IMR-90 (cell line): ENCODE results near the gene TRIAP1. TPM values are rescaled to one million over a fixed set of nuclear protein-coding genes. Genes with fewer than 3 reads are reported as not detected.

ENCODE experiments used
- ATAC-seq: fragments of 200-7000 bp; cut with Tn5 transposase; 2 replicates; pipeline ENCODE4 v1.9.1; 2020; ENCODE audit warnings: low read depth, mild to moderate bottlenecking, moderate library complexity
- BruUV-seq: library from RNA; stranded (reverse); fragments of 400-500 nt; replicated peaks from 2 replicates; lab custom pipeline; 2021; lab: Mats Ljungman, UMichigan
- CTCF ChIA-PET: fragments of 300-600 bp; formaldehyde crosslinking; extraction: SDS; loops from one replicate; lab custom pipeline; 2021; ENCODE audit warnings: antibody characterized with exemption; lab: Yijun Ruan, JAX
- POLR2A ChIA-PET: fragments of 300-600 bp; sonication (Branson Sonifier 250); formaldehyde crosslinking; loops from one replicate; lab custom pipeline; 2022; ENCODE audit warnings: antibody characterized with exemption; ENCODE audit not compliant: unreplicated experiment; lab: Charles Lee
- DNase-seq: peaks from one replicate; pipeline ENCODE4 v3.0.0; 2013
- H2AFZ ChIP-seq: replicated peaks from 2 replicates; pipeline ENCODE3; 2013; ENCODE audit warnings: low read length, mild to moderate bottlenecking; ENCODE audit not compliant: poor library complexity
- H2AK5ac ChIP-seq: 2 replicates; pipeline ENCODE4 v1.6.1; 2013; ENCODE audit warnings: low read depth, low read length, inconsistent platforms
- H2AK9ac ChIP-seq: replicated peaks from 2 replicates; pipeline ENCODE3; 2013; ENCODE audit warnings: mild to moderate bottlenecking, low read depth, low read length, moderate library complexity; ENCODE audit not compliant: poor library complexity
- H2BK120ac ChIP-seq: 2 replicates; pipeline ENCODE4 v1.6.1; 2013; ENCODE audit warnings: low read depth, low read length, inconsistent platforms
- H2BK15ac ChIP-seq: 3 replicates; pipeline ENCODE4 v1.6.1; 2013; ENCODE audit warnings: low read depth, low read length, inconsistent platforms
- H2BK20ac ChIP-seq: 2 replicates; pipeline ENCODE4 v1.6.1; 2013; ENCODE audit warnings: low read depth, mild to moderate bottlenecking, inconsistent platforms, low read length, moderate library complexity
- H2BK5ac ChIP-seq: 2 replicates; pipeline ENCODE4 v1.6.1; 2013; ENCODE audit warnings: mild to moderate bottlenecking, low read depth, low read length, inconsistent platforms; ENCODE audit not compliant: poor library complexity, severe bottlenecking
- H3K14ac ChIP-seq: replicated peaks from 2 replicates; pipeline ENCODE4 v1.6.1; 2013; ENCODE audit warnings: low read depth, low read length, inconsistent platforms
- H3K18ac ChIP-seq: 2 replicates; pipeline ENCODE4 v1.6.1; 2013; ENCODE audit warnings: low read depth, low read length, control low read depth
- H3K23ac ChIP-seq: 2 replicates; pipeline ENCODE4 v1.6.1; 2013; ENCODE audit warnings: low read depth, low read length, inconsistent platforms
- H3K27ac ChIP-seq: 2 replicates; pipeline ENCODE4 v1.5.1; 2013; ENCODE audit warnings: mild to moderate bottlenecking, control low read depth, low read length; ENCODE audit not compliant: insufficient read depth
- H3K27me3 ChIP-seq: 2 replicates; pipeline ENCODE4 v1.6.1; 2013; ENCODE audit warnings: low read length; ENCODE audit not compliant: control insufficient read depth, insufficient read depth
- H3K36me3 ChIP-seq: 2 replicates; pipeline ENCODE4 v1.6.1; 2013; ENCODE audit warnings: low read length, mixed read lengths; ENCODE audit not compliant: control insufficient read depth, insufficient read depth
- H3K4ac ChIP-seq: 2 replicates; pipeline ENCODE4 v1.6.1; 2013; ENCODE audit warnings: low read depth, low read length, inconsistent platforms
- H3K4me1 ChIP-seq: 2 replicates; pipeline ENCODE4 v1.6.1; 2013; ENCODE audit warnings: low read length, mixed read lengths; ENCODE audit not compliant: control insufficient read depth, insufficient read depth
- H3K4me2 ChIP-seq: 2 replicates; pipeline ENCODE4 v1.6.1; 2013; ENCODE audit warnings: low read depth, mild to moderate bottlenecking, control low read depth, low read length, moderate library complexity
- H3K4me3 ChIP-seq: 2 replicates; pipeline ENCODE4 v1.5.1; 2013; ENCODE audit warnings: low read depth, mild to moderate bottlenecking, control low read depth, low read length, moderate library complexity; ENCODE audit not compliant: insufficient read depth
- H3K56ac ChIP-seq: 2 replicates; pipeline ENCODE4 v1.6.1; 2013; ENCODE audit warnings: low read length, inconsistent platforms; ENCODE audit not compliant: insufficient read depth; ENCODE audit errors: extremely low read depth
- H3K79me1 ChIP-seq, 2 experiments: 2 replicates each; pipeline ENCODE4 v1.6.1; 2013; ENCODE audit warnings: low read length in 2 of 2, inconsistent platforms in 1 of 2, low read depth in 1 of 2
- H3K9ac ChIP-seq: 2 replicates; pipeline ENCODE4 v1.6.1; 2013; ENCODE audit warnings: low read depth, low read length, control low read depth
- H3K9me1 ChIP-seq: 2 replicates; pipeline ENCODE4 v1.6.1; 2013; ENCODE audit warnings: low read length, inconsistent platforms; ENCODE audit not compliant: insufficient read depth
- H3K9me3 ChIP-seq: 2 replicates; pipeline ENCODE4 v1.6.1; 2013; ENCODE audit warnings: low read length; ENCODE audit not compliant: control insufficient read depth, insufficient read depth
- H4K20me1 ChIP-seq: 2 replicates; pipeline ENCODE4 v1.6.1; 2013; ENCODE audit warnings: low read length, inconsistent platforms; ENCODE audit not compliant: insufficient read depth
- H4K5ac ChIP-seq: 2 replicates; pipeline ENCODE4 v1.6.1; 2013; ENCODE audit warnings: mild to moderate bottlenecking, low read depth, low read length, control low read depth
- H4K8ac ChIP-seq, 2 experiments: 2 replicates each; pipeline ENCODE4 v1.6.1; 2013; ENCODE audit warnings: low read depth in 2 of 2, low read length in 2 of 2, control low read depth in 1 of 2, inconsistent platforms in 1 of 2
- H4K91ac ChIP-seq: 2 replicates; pipeline ENCODE4 v1.6.1; 2013; ENCODE audit warnings: low read depth, low read length, inconsistent platforms; ENCODE audit not compliant: insufficient read depth
- BHLHE40 ChIP-seq: fragments of 150-350 bp; IDR thresholded peaks from 2 replicates; pipeline ENCODE4 v1.6.1; 2016; ENCODE audit warnings: mild to moderate bottlenecking, low read depth, low read length
- CHD1 ChIP-seq: IDR thresholded peaks from 2 replicates; pipeline ENCODE4 v1.6.1; 2012; ENCODE audit warnings: low read depth, low read length, improper control_type of control experiment
- ELK1 ChIP-seq: fragments of 150-350 bp; IDR thresholded peaks from 2 replicates; pipeline ENCODE4 v1.6.1; 2016; ENCODE audit warnings: low read depth, mild to moderate bottlenecking, low read length, moderate library complexity, borderline replicate concordance
- FOS ChIP-seq: fragments of 150-350 bp; IDR thresholded peaks from 2 replicates; pipeline ENCODE4 v1.6.1; 2016; ENCODE audit warnings: low read depth, low read length
- MAFK ChIP-seq: IDR thresholded peaks from 2 replicates; pipeline ENCODE4 v1.6.1; 2012; ENCODE audit warnings: low read depth, low read length, improper control_type of control experiment
- MAZ ChIP-seq: IDR thresholded peaks from 2 replicates; pipeline ENCODE4 v1.6.1; 2012; ENCODE audit warnings: low read depth, mild to moderate bottlenecking, low read length, improper control_type of control experiment, moderate library complexity, borderline replicate concordance
- NFE2L2 ChIP-seq: fragments of 150-350 bp; IDR thresholded peaks from 2 replicates; pipeline ENCODE4 v1.6.1; 2016; ENCODE audit warnings: low read depth, mild to moderate bottlenecking, low read length
- RFX5 ChIP-seq: IDR thresholded peaks from 2 replicates; pipeline ENCODE4 v1.8.0; 2012; ENCODE audit warnings: low read depth, mild to moderate bottlenecking, low read length, moderate library complexity
- SMC3 ChIP-seq: fragments of 150-350 bp; IDR thresholded peaks from 2 replicates; pipeline ENCODE4 v1.6.1; 2016; ENCODE audit warnings: low read depth, mild to moderate bottlenecking, antibody characterized with exemption, low read length, moderate library complexity
- USF2 ChIP-seq: fragments of 150-350 bp; IDR thresholded peaks from 2 replicates; pipeline ENCODE4 v1.6.1; 2017; ENCODE audit warnings: mild to moderate bottlenecking, antibody characterized with exemption, low read length, low read depth
- WGBS, 2 experiments: methylation state at CpG; one replicate each; pipeline versions ENCODE4 v1.1.5 to v1.1.7; 2013; ENCODE audit warnings: missing lambda C conversion rate in 2 of 2; ENCODE audit not compliant: insufficient read length in 1 of 2; ENCODE audit errors: extremely low coverage in 2 of 2; 5-methylcytosine and 5-hydroxymethylcytosine counted together
- dilution Hi-C: fragments of 300-500 bp; cut with HindIII; formaldehyde crosslinking; loops from one replicate; pipeline ENCODE4 v1.14.3; 2018; ENCODE audit warnings: low sequenced_read_pairs; ENCODE audit not compliant: unreplicated experiment
- in situ Hi-C: fragments of 300-500 bp; cut with MboI; formaldehyde crosslinking; loops from 3 replicates; pipeline ENCODE4 v1.14.3; 2019; ENCODE audit warnings: low sequenced_read_pairs, inconsistent platforms, mixed read lengths
- intact Hi-C: fragments of 100-400 bp; cut with micrococcal nuclease; formaldehyde crosslinking; loops from 2 replicates; pipeline ENCODE4 v1.10.0; 2022
- polyA plus RNA-seq, 3 experiments: library from polyadenylated mRNA; depleted of rRNA; stranded (reverse); fragments of >200 nt; gene quantifications; 2 replicates each; pipeline ENCODE4 v1.2.3, GENCODE V29; 2012; ENCODE audit warnings: low replicate concordance in 1 of 3
- total RNA-seq: library from RNA; depleted of rRNA; stranded (reverse); fragments of >200 nt; gene quantifications from 2 replicates; pipeline ENCODE4 v1.2.3, GENCODE V29; 2012

Gene TRIAP1
- total and polyA plus RNA-seq, 2 of the 4 experiments (the other 2 are of a cell fraction), result 19.2 to 32.3 TPM

- H3K4me2 ChIP-seq, result no peak overlapping the region
- no peak overlapping the region for H3K9ac ChIP-seq
- H3K9me3 ChIP-seq, result no peaks in the 10 kb centered on the region
- H3K4me3 ChIP-seq, result no peak overlapping the region
- H2BK120ac ChIP-seq, result no peak overlapping the region
- H4K8ac ChIP-seq, result no peak overlapping the region
- no peak for TF ChIP-seq RFX5
- no peak for TF ChIP-seq ELK1
- TF ChIP-seq MAZ, result no peak
- TF ChIP-seq FOS, result no peak
- TF ChIP-seq BHLHE40, result no peak
- no peak for TF ChIP-seq USF2
- TF ChIP-seq MAFK, result no peak
- no peak for TF ChIP-seq CHD1
- TF ChIP-seq NFE2L2, result no peak
- no peak for TF ChIP-seq SMC3
- WGBS, 2 experiments, result 33% methylated on average over 1 of the region's 7 CpGs; no CpG with 5 or more reads in 1 of the 2 experiments
- no peaks in the 10 kb centered on the region for H3K79me1 ChIP-seq
- no peak overlapping the region for H2BK20ac ChIP-seq
- no peak overlapping the region for H3K4ac ChIP-seq
- no peaks in the 10 kb centered on the region for H3K36me3 ChIP-seq
- H2AFZ ChIP-seq, result no peak overlapping the region
- ChIA-PET CTCF (no interaction called here), POLR2A (no interaction called here)
- no peak overlapping the region for H3K18ac ChIP-seq
- peaks cover 20% of the 10 kb centered on the region for H3K27me3 ChIP-seq
- intact Hi-C loops, result no loop called here
- dilution Hi-C loops, result no loop called here
- H4K20me1 ChIP-seq, result no peaks in the 10 kb centered on the region
- no peak overlapping the region for H2BK5ac ChIP-seq
- DNase-seq, result no peak
- BruUV-seq, result no TSS peak
- H2BK15ac ChIP-seq, result no peak overlapping the region
- H3K23ac ChIP-seq, result no peak overlapping the region
- in situ Hi-C loops, result no loop called here
- H4K5ac ChIP-seq, result no peak overlapping the region
- ATAC-seq, result no peak
- H3K4me1 ChIP-seq, result no peaks in the 10 kb centered on the region
- no peak overlapping the region for H2AK5ac ChIP-seq
- no peak overlapping the region for H3K14ac ChIP-seq
- no peaks in the 10 kb centered on the region for H3K9me1 ChIP-seq
- H3K56ac ChIP-seq, result no peak overlapping the region
- H4K91ac ChIP-seq, result no peak overlapping the region
- H2AK9ac ChIP-seq, result no peak overlapping the region
- H3K27ac ChIP-seq, result no peak overlapping the region
These were observed 29.5 kb downstream of the TRIAP1 start for GRCh38 chr12:120416490-120417216.
